GM11168 (cell line): ENCODE measurements around the gene ARHGAP26.

Source experiments
- in situ Hi-C: fragments of 300-500 bp; cut with MboI; formaldehyde crosslinking; loops from one replicate; pipeline ENCODE4 v1.12.0; 2022; ENCODE audit warnings: low sequenced_read_pairs; ENCODE audit not compliant: unreplicated experiment

The ARHGAP26 gene

DNA sequence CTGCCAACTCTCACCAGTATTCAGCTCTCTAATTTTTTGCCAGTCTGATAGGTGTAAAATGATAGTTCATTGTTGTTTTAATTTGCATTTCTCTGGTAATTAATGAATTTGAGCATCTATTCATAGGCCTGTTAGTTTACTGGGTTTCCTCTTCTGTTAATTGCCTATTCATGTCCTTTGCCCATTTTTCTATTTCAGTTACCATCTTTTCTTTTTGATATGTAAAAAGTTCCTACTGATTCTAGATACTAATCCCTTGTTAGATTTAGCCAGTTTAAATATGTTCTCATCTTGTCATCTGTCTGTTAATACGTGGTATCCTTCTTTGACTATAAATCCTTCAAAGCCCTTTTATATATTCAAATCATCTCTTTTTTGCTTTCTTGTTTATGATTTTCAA lies 247.8 kb downstream of the ARHGAP26 start:
- in situ Hi-C loops: loop anchor here (25.0 kb wide), 2 partner anchors 569 to 944 kb away; no protein-coding TSS in a partner anchor

- in situ Hi-C loops: loop anchor here (25.0 kb wide), 2 partner anchors 568 to 943 kb away; no protein-coding TSS in a partner anchor
Observed at GRCh38 chr5:143019157-143019556, 249.0 kb downstream of the ARHGAP26 start.

DNA sequence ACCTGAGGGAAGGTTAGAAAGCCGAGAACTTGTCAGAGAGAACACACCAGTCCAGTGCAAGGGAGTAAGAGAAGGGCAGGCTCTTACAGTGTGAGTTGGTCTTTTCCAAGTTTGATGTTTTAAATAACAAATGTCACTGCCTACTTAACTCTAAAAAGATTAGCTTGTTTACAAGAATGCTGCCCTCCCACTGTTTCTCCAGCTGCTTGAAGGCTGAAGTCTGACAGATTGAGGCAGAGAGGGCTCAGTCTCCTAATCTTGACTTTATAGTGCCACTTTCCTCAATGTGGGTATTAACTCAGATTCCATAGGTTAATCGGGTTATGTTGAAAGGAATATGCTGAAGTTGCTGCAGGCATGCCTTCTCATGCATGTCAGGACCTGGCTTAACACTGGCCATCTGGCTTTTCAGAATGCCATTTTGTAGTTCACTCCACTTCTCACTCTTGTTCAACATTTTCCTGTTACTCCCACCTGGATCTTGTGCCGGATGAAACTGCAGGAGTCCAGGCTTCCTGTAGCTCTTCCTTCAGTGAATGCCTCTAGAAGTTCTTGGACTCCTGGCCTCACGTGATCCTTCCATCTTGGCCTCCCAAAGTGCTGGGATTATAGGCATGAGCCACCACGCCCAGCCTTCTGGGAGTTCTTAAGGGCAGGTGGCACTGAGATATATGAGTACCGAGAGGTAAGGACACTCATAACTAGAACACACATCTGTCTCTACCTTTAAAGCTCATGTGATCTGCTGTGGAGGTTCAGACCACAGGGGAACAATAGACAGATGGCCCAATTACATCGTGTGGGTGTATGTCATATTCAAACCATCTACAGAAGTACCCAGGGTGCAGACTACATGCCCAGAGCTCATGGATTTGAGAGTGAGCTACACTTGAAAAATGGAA lies 249.7 kb downstream of the ARHGAP26 start:
- in situ Hi-C loops: loop anchor here (10.0 to 25.0 kb wide), 3 partner anchors 385 to 942 kb away; partner anchors contain the start of gene NR3C1

GRCh38 chr5:143021595-143021994 lies 251.4 kb downstream of the ARHGAP26 start:
- in situ Hi-C loops: loop anchor here (10.0 to 25.0 kb wide), 3 partner anchors 383 to 941 kb away; partner anchors contain the start of gene NR3C1

DNA sequence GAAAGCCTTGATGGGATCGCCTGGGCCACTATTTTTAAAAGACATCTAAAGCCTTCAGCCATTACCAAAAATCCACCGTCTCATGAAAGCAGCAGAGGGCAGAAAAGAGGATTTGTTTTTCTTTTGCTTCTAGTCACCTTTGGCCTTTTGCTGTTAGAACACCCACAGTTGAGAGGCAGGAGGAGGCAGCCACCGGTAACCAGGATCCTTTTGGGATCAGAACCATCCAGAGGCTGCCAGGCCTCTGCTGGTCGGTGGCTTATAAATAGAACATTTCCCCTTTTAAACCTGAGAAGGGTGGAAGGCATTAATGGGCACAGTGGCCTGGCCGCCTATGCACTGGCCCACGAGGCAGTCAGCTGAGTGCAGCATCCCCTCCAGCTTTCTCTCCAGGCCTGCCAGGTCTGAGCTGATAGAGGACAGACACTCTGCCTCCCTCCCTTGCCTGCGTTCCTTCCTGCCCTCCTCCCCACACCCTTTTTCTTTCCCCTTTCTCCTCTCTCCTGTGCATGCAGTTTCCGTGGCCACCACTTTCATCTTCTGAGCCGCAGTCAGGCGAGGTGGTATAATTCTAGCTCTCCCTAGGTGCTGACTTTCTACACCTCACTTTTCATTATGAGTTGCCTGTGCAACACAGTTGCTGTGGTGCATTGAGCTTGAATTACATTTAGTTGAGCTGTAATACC lies 253.4 kb downstream of the ARHGAP26 start:
- in situ Hi-C loops: loop anchor here (10.0 to 25.0 kb wide), 3 partner anchors 381 to 939 kb away; partner anchors contain the start of gene NR3C1

GRCh38 chr5:143024228-143024920 lies 254.2 kb downstream of the ARHGAP26 start:
- in situ Hi-C loops: loop anchor here (10.0 to 25.0 kb wide), 3 partner anchors 380 to 938 kb away; partner anchors contain the start of gene NR3C1

DNA sequence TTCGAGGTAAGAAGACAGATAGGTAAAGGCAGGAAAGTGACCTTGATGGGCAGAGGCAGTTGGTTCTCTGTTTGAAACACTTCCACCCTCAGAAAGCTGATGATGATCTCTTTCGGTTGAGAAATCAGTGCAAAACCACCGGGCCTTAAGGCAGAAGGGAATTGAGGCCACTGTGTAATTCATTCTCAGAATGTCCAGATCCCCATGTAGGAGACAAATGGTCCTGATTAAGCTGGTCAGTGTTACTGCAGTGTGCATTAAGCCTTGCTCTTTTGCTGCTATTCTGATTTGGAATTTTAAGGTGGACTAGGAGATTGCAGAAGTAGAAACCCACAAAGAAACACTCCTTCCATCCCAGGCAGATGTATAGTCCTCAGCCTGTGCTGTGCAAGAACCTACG lies 255.2 kb downstream of the ARHGAP26 start:
- in situ Hi-C loops: loop anchor here (10.0 kb wide), 1 partner anchor 379 kb away; the partner anchor contains the start of gene NR3C1

- in situ Hi-C loops: loop anchor here (10.0 kb wide), 1 partner anchor 379 kb away; the partner anchor contains the start of gene NR3C1
Observed at GRCh38 chr5:143025971-143026370, 255.8 kb downstream of the ARHGAP26 start.

DNA sequence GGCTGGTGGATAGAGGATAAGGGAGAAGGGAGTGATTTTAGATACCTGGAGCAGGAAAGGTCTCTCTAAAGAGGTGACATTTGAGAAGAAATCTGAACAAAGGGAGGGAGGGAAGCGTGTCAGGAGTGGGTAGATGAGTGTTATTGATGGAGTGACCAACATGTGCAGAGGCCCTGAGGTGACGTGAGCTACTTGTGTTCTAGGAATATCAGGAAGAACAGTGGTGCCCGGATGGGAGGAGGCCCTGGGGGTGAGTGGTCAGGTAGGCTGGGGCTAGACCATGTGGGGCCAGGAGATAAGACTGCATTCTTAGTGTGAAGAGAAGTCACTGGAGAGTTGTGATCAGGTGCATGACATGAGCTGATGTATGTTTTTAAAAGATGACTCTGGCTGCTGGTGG lies 256.2 kb downstream of the ARHGAP26 start:
- in situ Hi-C loops: loop anchor here (10.0 kb wide), 1 partner anchor 378 kb away; the partner anchor contains the start of gene NR3C1

DNA sequence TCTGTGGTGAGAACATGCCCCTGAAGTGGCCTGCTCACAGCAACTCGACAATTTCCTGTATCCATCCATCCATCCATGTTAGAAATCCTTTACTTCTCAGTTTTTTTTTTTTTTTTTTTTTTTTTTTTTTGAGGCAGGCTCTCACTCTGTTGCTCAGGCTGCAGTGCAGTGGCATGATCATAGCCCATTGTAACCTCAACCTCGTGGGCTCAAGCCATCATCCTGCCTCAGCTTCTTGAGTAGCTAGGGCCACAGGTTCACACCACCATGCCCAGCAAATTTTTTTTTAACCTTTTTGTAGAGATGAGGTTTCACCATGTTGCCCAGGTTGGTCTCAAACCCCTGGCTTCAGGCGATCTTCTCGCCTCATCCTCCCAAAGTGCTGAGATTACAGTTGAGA lies 259.1 kb downstream of the ARHGAP26 start:
- in situ Hi-C loops: loop anchor here (10.0 kb wide), 1 partner anchor 376 kb away; the partner anchor contains the start of gene NR3C1

DNA sequence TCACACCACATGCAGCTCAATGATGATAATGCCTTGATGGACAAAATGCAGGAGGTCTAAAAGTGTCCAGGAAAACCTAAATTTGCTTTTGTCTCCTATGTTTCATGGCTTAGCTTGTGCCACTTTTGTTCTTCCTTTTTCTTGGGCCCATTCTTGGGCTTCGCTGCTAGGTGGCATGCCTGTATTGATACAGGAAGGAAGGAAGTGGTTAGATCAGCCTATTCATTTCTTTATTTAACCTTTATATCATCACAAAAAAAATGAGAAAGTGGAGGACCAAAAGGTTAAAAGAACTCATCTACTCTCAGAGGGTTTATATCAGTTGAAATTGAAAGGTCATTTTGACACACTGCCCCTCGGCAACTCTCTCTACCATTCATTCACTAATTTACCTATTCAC lies 260.2 kb downstream of the ARHGAP26 start:
- in situ Hi-C loops: no loop called here

DNA sequence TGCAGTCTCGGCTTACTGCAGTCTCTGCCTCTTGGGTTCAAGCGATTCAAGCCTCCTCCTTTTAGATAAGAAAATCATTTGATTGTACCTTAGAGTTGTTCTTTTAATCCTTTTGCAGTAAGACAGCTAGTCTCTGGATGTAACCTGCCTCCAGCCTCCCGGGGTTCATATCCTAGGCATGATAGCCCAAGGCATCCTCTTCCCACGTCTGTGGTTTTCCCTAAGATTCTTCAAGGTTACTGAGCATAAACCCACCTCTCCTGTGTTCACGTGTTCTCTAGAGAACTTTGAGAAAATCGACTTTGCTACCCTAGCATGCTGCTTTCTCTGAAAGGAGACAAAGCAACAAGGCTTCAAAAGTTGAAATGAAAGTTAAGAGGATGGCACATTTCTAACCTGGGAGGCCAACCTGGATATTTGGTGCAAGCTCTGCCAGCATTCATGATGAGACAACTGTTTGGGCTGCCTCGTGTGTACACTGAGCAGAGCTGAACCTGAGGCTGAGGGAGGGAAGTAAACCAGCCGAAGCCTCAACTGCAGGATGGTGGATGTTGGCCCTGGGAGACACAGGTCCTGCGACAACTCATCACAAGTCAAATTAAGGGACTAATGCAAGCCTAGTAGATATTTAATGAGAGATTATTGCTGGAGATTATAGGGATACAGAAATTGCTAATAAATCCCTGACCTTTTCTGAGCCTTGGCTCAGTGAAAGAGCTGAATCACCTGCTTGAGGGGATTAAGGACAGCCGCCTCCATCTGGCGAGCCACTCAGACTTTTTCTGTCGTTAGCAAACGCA lies 261.8 kb downstream of the ARHGAP26 start:
- in situ Hi-C loops: no loop called here

GRCh38 chr5:143032581-143032836 lies 262.3 kb downstream of the ARHGAP26 start:
- in situ Hi-C loops: no loop called here

- in situ Hi-C loops: no loop called here
Observed at GRCh38 chr5:143033535-143034250, 263.5 kb downstream of the ARHGAP26 start.

DNA sequence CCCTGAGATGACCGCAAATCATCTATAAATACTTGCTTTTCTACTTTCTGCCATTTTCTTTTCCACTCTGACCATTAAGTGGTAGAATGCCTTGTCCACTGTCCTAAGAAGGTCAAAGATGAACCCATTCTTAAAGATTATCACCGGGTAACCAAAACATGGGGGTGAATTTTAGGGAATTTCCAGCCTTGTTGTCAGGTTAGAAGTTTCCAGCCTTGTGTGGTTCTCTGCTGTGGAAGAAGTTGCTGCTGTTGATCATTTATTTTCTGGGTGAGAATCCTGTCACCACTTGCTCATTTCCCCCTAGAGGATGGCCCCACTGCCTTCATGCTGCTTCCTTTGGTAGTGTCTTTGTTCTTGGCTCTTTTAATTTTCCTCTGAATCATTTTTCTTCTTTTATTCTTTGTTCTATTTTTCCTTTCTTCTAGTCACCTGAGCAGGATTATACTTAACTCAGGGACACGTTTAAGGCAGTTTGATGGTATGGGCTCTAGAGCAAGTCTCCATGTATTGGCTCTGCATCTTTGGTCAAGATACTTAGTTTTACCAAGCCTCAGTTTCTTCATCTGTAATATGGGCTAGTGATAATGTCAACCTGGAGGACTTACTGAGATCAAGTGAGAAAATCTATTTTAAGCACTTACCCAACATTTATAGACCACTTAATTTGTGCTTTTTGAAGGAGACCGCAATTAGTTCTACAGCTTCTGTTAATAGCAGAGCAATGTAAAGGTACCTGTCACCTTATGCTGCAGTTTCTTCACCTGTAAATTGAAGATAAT lies 266.2 kb downstream of the ARHGAP26 start:
- in situ Hi-C loops: no loop called here

GRCh38 chr5:143037071-143037470 lies 266.9 kb downstream of the ARHGAP26 start:
- in situ Hi-C loops: no loop called here

GRCh38 chr5:143037708-143038107 lies 267.5 kb downstream of the ARHGAP26 start:
- in situ Hi-C loops: no loop called here

- in situ Hi-C loops: no loop called here
Observed at GRCh38 chr5:143040622-143041021, 270.4 kb downstream of the ARHGAP26 start.
